PC-9 (cell line): ENCODE measurements around the gene FGF12.

Experiments used
- EZH2 ChIP-seq: fragments of 200-600 bp; sonication (generic); IDR thresholded peaks from 2 replicates; pipeline ENCODE4 v1.8.0; 2017; ENCODE audit warnings: antibody characterized with exemption, low read depth
- TF ChIP-seq, protein P1 (sequence below): fragments of 200-600 bp; sonication (generic); conservative IDR thresholded peaks from 2 replicates; pipeline ENCODE4 v1.6.1; 2017; ENCODE audit warnings: mixed run types, antibody characterized with exemption, mild to moderate bottlenecking, moderate library complexity

DNA sequence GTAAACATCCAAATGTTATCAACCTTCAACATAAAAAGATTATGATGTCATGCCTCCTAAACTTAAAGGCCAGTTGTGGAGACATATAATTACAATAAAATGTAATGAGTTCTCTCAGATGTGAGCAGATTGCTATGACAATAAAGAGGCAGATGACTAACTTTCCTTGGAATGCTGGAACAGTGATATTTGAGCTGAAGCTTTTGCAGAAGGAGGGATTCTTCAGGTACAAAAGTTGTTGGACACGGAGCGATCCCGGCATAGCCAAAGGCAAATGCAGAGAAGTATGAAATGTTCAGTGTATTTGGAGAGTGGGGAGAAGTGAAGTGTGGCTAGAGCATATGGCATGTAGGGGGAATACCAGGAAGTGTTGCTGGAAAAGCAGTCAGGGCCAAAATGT is 520.1 kb downstream of the FGF12 start:
- TF ChIP-seq, protein P1, sequence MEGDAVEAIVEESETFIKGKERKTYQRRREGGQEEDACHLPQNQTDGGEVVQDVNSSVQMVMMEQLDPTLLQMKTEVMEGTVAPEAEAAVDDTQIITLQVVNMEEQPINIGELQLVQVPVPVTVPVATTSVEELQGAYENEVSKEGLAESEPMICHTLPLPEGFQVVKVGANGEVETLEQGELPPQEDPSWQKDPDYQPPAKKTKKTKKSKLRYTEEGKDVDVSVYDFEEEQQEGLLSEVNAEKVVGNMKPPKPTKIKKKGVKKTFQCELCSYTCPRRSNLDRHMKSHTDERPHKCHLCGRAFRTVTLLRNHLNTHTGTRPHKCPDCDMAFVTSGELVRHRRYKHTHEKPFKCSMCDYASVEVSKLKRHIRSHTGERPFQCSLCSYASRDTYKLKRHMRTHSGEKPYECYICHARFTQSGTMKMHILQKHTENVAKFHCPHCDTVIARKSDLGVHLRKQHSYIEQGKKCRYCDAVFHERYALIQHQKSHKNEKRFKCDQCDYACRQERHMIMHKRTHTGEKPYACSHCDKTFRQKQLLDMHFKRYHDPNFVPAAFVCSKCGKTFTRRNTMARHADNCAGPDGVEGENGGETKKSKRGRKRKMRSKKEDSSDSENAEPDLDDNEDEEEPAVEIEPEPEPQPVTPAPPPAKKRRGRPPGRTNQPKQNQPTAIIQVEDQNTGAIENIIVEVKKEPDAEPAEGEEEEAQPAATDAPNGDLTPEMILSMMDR: no peak
- TF ChIP-seq EZH2: no peak
